Stomach (tissue), 9 donors: ENCODE results near the gene LARGE1. TPM values are rescaled to one million over a fixed set of nuclear protein-coding genes. Genes with fewer than 3 reads are reported as not detected.

Experiments
- DNase-seq, 2 donors: peaks; one replicate each; pipeline versions ENCODE4 v3.0.0 to v3.0.0-alpha.2; 2013 to 2019
- H3K27ac ChIP-seq, 5 donors: fragments of 200-600 bp in 4 of 5; sonication (generic) in 4 of 5; one replicate each; pipeline ENCODE4 v1.5.1; 2013 to 2019; ENCODE audit warnings: mild to moderate bottlenecking in 1 of 5, moderate library complexity in 1 of 5
- H3K27me3 ChIP-seq, 3 donors: fragments of 200-600 bp; sonication (generic); one replicate each; pipeline ENCODE4 v1.5.1; 2017 to 2019; ENCODE audit warnings: mixed run types in 1 of 3
- H3K36me3 ChIP-seq, 4 donors: fragments of 200-600 bp; sonication (generic); 1 replicate in 3 of 4; 2 replicates in 1 of 4; pipeline ENCODE4 v1.5.1; 2016 to 2019
- H3K4me1 ChIP-seq, 4 donors: fragments of 200-600 bp; sonication (generic); one replicate each; pipeline ENCODE4 v1.5.1; 2016 to 2019
- H3K4me3 ChIP-seq, 4 donors: fragments of 200-600 bp; sonication (generic) in 3 of 4; one replicate each; pipeline ENCODE4 v1.5.1; 2016 to 2019; ENCODE audit warnings: mild to moderate bottlenecking in 1 of 4
- H3K9me3 ChIP-seq, 4 donors: fragments of 200-600 bp; sonication (generic); one replicate each; pipeline ENCODE4 v1.5.1; 2016 to 2019
- EP300 ChIP-seq: sonication (generic); formaldehyde crosslinking; IDR thresholded peaks from one replicate; pipeline ENCODE4 v1.6.1; 2017; ENCODE audit warnings: antibody characterized with exemption
- POLR2A ChIP-seq, 4 donors: fragments of 450-650 bp; IDR thresholded peaks; one replicate each; pipeline ENCODE4 v1.6.1; 2016; ENCODE audit warnings: antibody characterized with exemption in 4 of 4, control low read depth in 2 of 4, mild to moderate bottlenecking in 1 of 4, moderate library complexity in 1 of 4
- POLR2AphosphoS5 ChIP-seq, 3 donors: sonication (generic); formaldehyde crosslinking; IDR thresholded peaks; one replicate each; pipeline ENCODE4 v1.6.1; 2016; ENCODE audit warnings: antibody characterized with exemption in 3 of 3
- WGBS, 5 donors: extraction: QIAGEN DNeasy Blood & Tissue Kit in 3 of 5; methylation state at CpG; one replicate each; pipeline versions ENCODE4 v1.1.5 to v1.1.7; 2013 to 2018; 5-methylcytosine and 5-hydroxymethylcytosine counted together
- intact Hi-C: fragments of 100-400 bp; cut with DNase I; formaldehyde crosslinking; loops from one replicate; pipeline ENCODE4 v1.15.1; 2023; ENCODE audit warnings: low total_unique reads
- polyA plus RNA-seq, 3 donors: library from polyadenylated mRNA; stranded (reverse); fragments of 200-250 nt; gene quantifications; one replicate each; pipeline ENCODE4 v1.2.3, GENCODE V29; 2013
- total RNA-seq, 5 donors: library from RNA; depleted of rRNA; stranded (reverse); fragments of >200 nt; gene quantifications; one replicate each; pipeline versions ENCODE4 v1.1.0 to v1.2.3, GENCODE V29; 2014 to 2016
- TF ChIP-seq, protein P1 (sequence below), 7 experiments: fragments of 450-650 bp in 4 of 7; fragments of 200-600 bp in 3 of 7; sonication (generic) in 3 of 7; IDR thresholded peaks; one replicate each; pipeline ENCODE4 v1.5.1; 2016 to 2019; ENCODE audit warnings: antibody characterized with exemption in 7 of 7, control low read depth in 2 of 7, mild to moderate bottlenecking in 1 of 7
- donor health status: healthy with polysubstance abuse.
- donor health status: Bipolar disorder and iron deficiency.
- donor health status: healthy.

The LARGE1 gene
- total and polyA plus RNA-seq, 8 donors = 3.5 to 110 (median 51.6) TPM

GRCh38 chr22:33528183-33528582 is 392.1 kb downstream of the LARGE1 start:
- WGBS, 5 donors = 52 to 92% (median 80%) methylated on average over 3 of the region's 3 CpGs
- Histone ChIP-seq H3K27ac (no peak overlapping the region), H3K9me3 (no peaks in the 10 kb centered on the region), H3K27me3 (no peaks in the 10 kb centered on the region), H3K4me1 (peaks cover 0 to 11% (median 9%) of the 10 kb centered on the region in 4 donors), H3K4me3 (no peak overlapping the region), H3K36me3 (no peaks in the 10 kb centered on the region)
- DNase-seq = no peak
- intact Hi-C loops = no loop called here
- no peak for TF ChIP-seq POLR2AphosphoS5 (IDR thresholded peaks at IDR 0.05)
- TF ChIP-seq, protein P1, sequence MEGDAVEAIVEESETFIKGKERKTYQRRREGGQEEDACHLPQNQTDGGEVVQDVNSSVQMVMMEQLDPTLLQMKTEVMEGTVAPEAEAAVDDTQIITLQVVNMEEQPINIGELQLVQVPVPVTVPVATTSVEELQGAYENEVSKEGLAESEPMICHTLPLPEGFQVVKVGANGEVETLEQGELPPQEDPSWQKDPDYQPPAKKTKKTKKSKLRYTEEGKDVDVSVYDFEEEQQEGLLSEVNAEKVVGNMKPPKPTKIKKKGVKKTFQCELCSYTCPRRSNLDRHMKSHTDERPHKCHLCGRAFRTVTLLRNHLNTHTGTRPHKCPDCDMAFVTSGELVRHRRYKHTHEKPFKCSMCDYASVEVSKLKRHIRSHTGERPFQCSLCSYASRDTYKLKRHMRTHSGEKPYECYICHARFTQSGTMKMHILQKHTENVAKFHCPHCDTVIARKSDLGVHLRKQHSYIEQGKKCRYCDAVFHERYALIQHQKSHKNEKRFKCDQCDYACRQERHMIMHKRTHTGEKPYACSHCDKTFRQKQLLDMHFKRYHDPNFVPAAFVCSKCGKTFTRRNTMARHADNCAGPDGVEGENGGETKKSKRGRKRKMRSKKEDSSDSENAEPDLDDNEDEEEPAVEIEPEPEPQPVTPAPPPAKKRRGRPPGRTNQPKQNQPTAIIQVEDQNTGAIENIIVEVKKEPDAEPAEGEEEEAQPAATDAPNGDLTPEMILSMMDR (IDR thresholded peaks at IDR 0.05) = no peak
- TF ChIP-seq POLR2A (IDR thresholded peaks at IDR 0.05) = no peak
- TF ChIP-seq EP300 = no peak

DNA sequence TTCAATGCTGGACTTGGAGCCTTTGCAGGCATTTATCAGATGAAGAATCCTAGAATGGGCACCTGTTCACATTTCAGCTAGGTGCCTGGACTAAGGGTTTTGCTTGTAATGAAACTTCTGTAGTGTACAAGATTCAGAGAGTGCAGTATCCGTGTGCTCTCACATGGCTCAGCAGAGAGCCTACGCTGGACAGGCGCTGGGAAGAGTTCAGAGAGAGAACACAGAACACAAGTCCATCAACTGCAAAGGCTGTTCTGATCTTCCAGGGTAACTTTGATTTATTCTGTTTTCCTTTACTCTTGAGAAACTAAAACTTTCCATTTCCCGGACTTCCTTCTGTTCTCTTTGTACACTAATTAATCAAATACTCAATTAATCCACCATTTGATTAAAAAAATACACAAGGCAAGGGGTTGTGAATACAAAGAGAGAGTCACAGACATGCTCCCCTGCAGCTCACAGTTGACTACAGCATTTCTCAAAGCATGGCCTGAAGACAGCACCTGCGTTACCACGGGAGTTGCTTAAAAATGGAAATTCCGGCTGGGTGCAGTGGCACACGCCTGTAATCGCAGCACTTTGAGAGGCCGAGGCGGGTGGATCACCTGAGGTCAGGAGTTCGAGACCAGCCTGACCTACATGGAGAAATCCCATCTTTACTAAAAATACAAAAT is 393.7 kb downstream of the LARGE1 start:
- H3K36me3 ChIP-seq = no peaks in the 10 kb centered on the region
- no peak for DNase-seq
- TF ChIP-seq EP300 (no peak), POLR2A (IDR thresholded peaks at IDR 0.05) (no peak), POLR2AphosphoS5 (IDR thresholded peaks at IDR 0.05) (no peak)
- 77 to 87% (median 80%) methylated on average over 12 of the region's 12 CpGs for WGBS, 5 donors
- intact Hi-C loops = no loop called here
- H3K27ac ChIP-seq = no peak overlapping the region
- H3K4me1 ChIP-seq = peaks cover 0 to 11% (median 9%) of the 10 kb centered on the region in 4 donors
- no peak overlapping the region for H3K4me3 ChIP-seq
- no peaks in the 10 kb centered on the region for H3K27me3 ChIP-seq
- peaks cover 0 to 1% (median 0%) of the 10 kb centered on the region in 4 donors for H3K9me3 ChIP-seq

DNA sequence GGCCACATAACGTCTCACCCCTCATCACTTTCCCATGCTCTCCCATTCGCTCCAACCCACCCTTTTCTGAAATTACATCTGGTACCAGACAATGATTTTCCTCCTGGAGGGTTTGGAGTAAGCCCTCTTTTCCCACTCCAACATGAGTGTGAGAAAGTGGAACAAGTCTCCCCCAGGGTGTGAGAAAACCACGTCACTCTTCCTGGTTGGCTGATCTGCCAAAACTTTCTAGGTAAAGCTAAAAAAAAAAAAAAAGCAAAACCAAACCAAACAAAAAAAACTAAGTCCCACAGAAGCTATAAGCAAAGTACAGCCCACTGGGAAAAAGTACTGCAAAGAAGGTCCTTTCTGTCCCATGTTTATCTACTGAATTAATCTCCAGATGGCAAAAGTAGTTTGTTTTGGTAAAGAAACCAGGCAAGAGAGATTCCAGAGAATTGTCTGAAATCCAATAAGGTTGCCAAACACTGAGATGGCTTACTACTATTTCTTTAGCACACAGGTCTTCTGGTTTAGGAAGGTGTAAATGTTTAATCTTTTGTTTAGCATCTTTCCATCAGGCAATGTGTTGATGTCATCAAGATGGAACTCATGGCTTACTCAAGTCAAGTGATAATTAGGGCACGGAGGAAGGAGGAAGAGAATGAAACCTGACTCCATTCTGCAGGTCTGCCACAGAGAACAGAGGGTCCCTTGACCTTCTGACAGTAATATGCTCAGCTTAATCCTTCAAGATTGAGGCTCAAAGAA is 395.6 kb downstream of the LARGE1 start:
- H3K36me3 ChIP-seq = peaks cover 0 to 5% (median 2%) of the 10 kb centered on the region in 4 donors
- DNase-seq = no peak
- no peaks in the 10 kb centered on the region for H3K27me3 ChIP-seq
- intact Hi-C loops = loop anchor here (5.0 kb wide), 1 partner anchor 58 kb away; no protein-coding TSS in a partner anchor
- no peak overlapping the region for H3K27ac ChIP-seq
- no peak overlapping the region for H3K4me3 ChIP-seq
- peaks cover 0 to 13% (median 9%) of the 10 kb centered on the region in 4 donors for H3K4me1 ChIP-seq
- 57 to 70% (median 60%) methylated on average over 4 of the region's 4 CpGs for WGBS, 5 donors
- TF ChIP-seq POLR2AphosphoS5 (IDR thresholded peaks at IDR 0.05) (no peak), POLR2A (IDR thresholded peaks at IDR 0.05) (no peak)
- H3K9me3 ChIP-seq = peaks cover 0 to 7% (median 5%) of the 10 kb centered on the region in 4 donors

DNA sequence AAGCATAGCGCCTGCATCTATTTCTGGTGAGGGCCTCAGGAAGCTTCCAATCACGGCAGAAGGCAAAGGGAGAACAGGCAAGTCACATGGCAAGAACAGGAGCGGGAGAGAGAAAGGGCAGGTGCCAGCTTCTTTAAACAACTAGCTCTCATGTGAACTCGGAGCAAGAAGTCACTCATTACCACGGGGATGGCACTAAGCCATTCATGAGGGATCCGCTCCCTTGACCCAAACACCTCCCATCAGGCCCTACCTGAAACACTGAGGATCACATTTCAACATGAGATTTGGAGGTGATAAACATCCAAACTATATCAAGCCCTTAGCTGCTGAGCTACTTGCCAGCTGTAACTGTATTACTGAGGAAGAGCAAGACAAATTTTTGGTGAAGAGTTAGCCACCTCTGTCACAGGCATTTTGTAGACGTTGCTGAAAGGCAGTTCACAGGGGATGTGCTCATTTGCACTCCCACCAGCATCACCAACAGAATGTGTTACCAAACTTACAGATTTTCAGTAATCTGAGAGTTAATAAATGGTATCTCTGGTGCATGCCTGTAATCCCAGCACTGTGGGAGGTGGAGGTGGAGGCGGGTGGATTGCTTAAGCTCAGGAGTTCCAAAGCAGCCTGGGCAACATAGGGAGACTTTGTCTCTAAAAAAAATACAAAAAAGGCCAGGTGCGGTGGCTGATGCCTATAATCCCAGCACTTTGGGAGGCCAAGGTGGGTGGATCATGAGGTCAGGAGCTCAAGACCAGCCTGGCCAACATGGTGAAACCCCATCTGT is 398.2 kb downstream of the LARGE1 start:
- Histone ChIP-seq H3K9me3 (peaks cover 0 to 7% (median 5%) of the 10 kb centered on the region in 4 donors), H3K27ac (no peak overlapping the region), H3K27me3 (no peaks in the 10 kb centered on the region), H3K36me3 (peaks cover 0 to 5% (median 2%) of the 10 kb centered on the region in 4 donors), H3K4me1 (peaks cover 0 to 23% (median 17%) of the 10 kb centered on the region in 4 donors), H3K4me3 (no peak overlapping the region)
- no peak for TF ChIP-seq EP300
- TF ChIP-seq, protein P1 (IDR thresholded peaks at IDR 0.05) = no peak
- no peak for TF ChIP-seq POLR2A (IDR thresholded peaks at IDR 0.05)
- TF ChIP-seq POLR2AphosphoS5 (IDR thresholded peaks at IDR 0.05) = no peak
- WGBS, 5 donors = 90 to 93% (median 92%) methylated on average over 9 of the region's 9 CpGs
- intact Hi-C loops = loop anchor here (5.0 kb wide), 1 partner anchor 60 kb away; no protein-coding TSS in a partner anchor
- DNase-seq = no peak
